Measurements from ENCODE around the gene PLEKHO2.
A peak's percentile ranks its signal among the peaks of the same experiment; 100 is the strongest.
"Not testable (repeated sequence)": the region's sequence is repeated elsewhere in the genome, so short reads cannot be mapped to it uniquely, and the experiment has no call there.

The PLEKHO2 gene, protein sequence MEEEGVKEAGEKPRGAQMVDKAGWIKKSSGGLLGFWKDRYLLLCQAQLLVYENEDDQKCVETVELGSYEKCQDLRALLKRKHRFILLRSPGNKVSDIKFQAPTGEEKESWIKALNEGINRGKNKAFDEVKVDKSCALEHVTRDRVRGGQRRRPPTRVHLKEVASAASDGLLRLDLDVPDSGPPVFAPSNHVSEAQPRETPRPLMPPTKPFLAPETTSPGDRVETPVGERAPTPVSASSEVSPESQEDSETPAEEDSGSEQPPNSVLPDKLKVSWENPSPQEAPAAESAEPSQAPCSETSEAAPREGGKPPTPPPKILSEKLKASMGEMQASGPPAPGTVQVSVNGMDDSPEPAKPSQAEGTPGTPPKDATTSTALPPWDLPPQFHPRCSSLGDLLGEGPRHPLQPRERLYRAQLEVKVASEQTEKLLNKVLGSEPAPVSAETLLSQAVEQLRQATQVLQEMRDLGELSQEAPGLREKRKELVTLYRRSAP

DNA sequence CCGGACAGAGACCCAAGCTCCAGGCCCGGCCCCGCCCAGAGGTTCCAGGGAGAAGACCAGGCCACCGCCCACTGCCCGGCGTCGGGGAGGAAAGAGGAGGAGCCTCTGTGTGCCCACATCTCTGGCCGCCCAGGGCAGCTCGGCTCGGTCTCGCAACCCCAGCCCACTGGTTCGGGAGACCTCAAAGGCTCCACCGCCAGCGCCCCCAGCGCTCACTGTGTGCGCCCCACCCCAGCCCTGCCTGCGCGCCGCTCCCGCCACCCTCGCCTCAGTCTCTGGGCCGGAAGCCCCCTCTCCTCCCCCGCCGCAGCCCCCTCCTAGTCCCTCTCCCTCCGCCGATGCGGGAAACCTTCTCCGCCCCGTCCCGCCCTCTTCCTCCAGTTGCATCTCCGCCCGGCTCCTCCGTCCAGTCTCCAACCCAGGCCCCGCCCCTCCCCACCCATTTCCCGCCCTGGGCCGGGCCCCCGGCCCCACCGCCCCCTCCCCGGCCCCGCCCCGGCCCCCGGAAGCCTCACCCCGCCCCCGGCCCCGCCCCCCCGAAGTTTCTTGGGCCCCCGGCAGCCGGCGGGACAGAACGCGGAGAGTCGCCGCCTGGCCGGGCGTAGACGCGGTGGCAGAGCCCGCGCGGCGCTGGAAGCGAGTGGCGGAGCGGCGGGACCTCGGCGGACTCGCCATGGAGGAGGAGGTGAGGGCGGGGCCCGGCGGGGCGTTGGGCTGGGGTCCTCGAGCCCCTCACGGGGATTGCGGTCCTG is at the start of gene PLEKHO2:
Gene PLEKHO2 (plus strand): TSS at position 572 of the 752 bp plus-strand sequence. CDS start 102 bp downstream, at position 674.
- peak; percentile 96 for DNase-seq (ENCODE audit: low spot score)

DNA sequence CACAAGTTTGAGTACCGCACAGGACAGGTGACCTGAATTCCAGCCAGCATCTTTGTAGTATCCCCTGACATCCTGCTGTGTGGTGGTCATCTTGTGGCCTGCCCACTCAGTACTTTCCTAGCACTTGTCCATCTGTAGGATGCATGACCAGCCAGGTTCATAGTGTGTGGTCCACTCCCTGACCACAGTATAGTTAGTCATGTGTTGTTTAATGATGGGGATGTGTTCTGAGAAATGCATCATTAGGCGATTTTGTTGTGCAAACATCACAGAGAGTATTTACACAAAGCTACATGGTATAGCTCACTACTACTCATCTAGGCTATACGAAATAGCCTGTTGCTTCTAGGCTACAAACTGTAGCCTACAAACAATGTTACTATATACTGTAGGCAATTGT is 49.4 kb upstream of the PLEKHO2 start:
- no peak for DNase-seq (ENCODE audit: low spot score)

DNA sequence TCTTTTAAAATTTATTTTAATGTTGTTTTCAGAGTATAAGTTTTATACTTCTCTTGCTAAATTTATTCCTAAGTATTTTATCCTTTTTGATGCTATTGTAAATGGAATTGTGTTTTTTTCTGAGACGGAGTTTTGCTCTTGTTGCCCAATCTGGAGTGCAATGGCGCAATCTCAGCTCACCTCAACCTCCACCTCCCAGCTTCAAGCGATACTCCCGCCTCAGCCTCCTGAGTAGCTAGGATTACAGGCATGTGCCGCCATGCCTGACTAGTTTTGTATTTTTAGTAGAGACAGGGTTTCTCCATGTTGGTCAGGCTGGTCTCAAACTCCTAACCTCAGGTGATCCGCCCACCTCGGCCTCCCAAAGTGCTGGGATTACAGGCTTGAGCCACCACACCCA is 46.4 kb upstream of the PLEKHO2 start:
- DNase-seq (ENCODE audit: low spot score) = not testable (repeated sequence)

DNA sequence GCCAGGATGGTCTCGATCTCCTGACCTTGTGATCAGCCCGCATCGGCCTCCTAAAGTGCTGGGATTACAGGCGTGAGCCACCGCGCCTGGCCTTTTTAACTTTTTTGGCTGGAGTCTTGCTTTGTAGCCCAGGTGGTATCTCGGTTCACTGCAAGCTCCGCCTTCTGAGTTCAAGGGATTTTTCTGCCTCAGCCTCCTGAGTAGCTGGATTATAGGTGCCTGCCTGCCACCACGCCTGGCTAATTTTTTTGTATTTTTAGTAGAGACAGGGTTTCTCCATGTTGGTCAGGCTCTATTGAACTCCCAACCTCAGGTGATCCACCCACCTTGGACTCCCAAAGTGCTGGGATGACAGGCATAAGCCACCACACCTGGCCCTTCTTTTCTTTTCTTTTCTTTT is 45.8 kb upstream of the PLEKHO2 start:
- not testable (repeated sequence) for DNase-seq (ENCODE audit: low spot score)

DNA sequence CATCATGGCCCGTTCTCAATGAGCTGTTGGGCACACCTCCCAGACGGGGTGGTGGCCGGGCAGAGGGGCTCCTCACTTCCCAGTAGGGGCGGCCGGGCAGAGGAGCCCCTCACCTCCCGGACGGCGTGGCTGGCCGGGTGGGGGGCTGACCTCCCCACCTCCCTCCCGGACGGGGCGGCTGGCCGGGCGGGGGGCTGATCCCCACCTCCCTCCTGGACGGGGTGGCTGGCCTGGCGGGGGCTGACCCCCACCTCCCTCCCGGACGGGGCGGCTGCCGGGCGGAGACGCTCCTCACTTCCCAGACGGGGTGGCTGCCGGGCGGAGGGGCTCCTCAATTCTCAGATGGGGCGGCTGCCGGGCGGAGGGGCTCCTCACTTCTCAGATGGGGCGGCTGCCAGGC is 42.8 kb upstream of the PLEKHO2 start:
- not testable (repeated sequence) for DNase-seq (ENCODE audit: low spot score)

DNA sequence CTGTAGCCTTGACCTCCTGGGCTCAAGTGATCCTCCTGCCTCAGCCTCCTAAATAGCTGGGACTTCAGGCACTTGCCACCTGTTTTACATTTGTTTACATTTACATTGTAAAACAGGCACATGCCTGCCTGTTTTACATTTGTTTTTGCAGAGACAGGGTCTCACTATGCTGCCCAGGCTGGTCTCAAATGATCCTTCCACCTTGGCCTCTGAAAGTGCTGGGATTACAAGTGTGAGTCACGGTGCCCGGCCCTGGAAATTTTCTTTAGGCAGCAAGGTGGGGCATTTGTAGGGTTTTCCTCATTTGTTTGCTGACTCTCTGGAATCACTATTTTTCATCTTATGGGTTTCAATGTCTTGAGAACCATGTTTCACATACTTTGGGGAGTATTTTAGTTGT is 41.2 kb upstream of the PLEKHO2 start:
- DNase-seq (ENCODE audit: low spot score) = no peak

DNA sequence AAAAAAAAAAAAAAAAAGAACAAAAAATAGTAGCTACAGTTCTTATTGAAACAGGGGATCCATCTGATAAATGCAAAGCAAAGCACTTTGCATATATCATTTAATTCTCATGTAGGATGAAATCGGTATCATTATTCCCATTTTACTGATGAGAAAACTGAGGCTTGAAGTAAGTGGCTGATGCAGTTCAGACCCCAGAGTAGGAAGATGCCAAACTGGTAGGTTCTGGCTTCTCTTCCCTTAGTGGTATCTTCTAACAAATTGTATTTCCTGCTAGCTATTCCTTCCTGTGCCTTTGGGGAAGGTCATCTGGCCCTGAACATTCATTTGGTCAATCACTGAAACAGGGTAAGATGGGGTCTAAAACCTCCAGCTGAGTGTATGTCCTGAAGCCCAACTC is 38.2 kb upstream of the PLEKHO2 start:
- no peak for DNase-seq (ENCODE audit: low spot score)

DNA sequence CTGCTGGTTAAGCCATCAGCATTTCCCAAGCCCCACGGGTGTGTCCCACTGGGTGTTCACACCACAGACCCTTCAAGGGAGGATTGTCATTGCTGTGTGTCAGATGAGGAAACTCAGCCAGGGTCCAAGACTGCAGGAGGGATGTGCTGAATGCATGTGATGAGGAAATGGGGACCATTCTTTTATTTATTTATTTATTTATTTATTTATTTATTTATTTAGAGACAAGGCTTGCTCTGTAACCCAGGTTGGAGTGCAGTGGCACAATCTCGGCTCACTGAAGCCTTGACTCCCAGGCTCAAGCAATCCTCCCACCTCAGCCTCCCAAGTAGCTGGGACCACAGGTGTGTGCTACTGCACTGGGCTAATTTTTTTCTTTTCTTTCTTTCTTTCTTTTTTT is 37.1 kb upstream of the PLEKHO2 start:
- DNase-seq (ENCODE audit: low spot score) = no peak

DNA sequence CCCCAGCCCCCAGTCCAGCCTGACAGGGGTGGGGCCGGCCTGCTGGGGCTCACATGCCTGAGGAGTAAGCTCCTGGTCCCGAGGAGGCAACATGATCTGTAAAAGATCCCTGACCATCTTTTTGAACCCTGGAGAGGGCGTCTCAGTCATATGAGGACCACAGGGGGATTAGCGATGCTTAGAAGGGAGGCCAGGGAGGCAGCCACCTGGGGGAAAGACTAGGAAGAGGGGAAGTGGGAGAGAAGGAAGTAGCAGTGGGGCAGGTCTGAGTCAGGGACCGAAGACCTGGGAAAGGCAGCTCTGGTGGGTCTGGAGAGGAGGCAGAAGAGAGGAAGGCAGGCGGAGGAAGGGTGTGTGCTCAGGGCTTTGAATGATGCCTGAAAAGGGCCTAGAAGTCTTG is 35.2 kb upstream of the PLEKHO2 start:
- no peak for DNase-seq (ENCODE audit: low spot score)

DNA sequence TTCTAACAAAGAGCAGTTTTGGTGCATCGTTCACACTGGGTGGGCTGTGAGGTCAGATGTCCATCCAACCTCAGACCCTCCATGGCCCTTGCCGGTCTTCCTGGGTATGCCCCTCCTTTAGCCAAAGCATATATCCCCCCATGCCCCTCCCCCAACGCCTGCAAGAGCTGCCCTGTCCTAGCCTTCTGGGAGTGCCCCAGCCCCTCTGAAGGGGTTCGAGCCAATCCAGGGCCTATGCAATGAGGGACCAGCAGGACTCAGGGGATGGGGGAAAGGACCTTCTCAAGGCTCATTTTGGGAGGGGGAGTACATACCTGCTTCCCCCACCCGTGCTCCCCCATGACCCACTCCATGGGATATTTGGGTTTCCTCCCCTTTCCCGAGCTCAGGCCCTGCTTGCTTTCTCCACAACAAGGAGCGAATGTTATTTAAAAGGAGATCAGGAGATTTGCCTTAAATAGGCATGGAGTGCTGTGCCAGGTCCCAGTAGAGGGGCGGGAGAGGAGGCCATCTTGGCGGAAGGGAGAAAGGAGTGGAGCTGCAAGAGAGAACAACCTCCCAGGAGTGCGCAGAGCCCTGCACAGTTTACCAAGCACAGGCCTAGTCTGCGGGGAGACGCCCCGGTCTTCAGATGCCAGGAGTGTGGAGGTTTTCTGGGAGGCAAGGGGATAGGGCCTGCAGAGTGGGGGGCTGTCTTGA is 34.5 kb upstream of the PLEKHO2 start:
- DNase-seq (ENCODE audit: low spot score) = no peak

DNA sequence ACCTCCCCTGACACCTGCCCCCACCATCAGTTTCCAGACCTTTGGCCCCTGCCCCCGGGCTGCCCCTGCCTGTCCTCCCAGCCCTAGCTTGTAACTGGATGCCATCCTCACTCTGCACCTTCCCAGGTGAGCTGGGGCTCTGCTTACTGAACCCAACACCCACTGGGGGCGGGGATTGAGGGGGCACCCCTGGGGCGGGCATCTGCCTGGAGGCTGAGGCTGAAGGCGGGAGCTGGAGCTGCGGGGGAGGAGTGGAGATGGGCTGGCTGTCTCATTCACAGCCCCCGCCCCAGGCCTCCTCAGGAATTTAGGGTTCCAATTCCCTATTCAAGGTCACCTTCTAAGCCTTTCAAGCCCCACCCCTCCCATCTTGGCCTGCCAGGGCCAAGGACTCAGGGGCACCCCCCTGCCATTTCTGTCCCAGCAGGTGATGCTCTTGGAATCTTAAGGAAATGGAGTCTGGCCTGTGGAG is 33.9 kb upstream of the PLEKHO2 start:
- no peak for DNase-seq (ENCODE audit: low spot score)

DNA sequence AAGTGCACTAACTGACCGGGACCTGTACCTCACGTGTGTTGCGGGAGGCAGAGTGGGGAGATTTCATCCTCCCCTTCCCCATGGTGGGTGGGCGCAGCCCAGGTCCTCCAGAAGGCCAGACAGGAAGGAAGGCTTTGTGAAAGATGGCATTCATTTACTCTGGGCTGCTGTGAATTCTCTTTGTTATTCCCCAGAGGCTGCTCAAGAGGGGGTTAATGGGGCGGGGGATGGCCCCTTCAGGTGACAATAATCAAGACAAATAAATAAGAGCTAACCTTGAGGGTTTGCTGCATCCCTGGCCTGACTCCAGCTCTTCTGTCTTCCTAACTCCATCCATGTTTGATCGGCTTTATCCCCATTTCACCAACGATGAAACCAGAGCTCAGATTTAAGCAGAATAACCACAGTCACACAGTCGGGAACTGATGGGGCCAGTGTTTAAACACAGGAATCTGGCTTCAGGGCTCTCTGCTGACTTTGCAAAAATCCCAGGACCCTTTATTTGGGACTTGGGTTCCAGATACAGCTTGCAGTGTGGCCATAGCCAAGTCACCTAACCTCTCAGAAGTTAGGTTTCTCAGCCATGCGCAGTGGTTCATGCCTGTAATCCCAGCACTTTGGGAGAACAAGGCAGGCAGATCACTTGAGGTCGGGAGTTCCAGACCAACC is 32.8 kb upstream of the PLEKHO2 start:
- DNase-seq (ENCODE audit: low spot score) = no peak

DNA sequence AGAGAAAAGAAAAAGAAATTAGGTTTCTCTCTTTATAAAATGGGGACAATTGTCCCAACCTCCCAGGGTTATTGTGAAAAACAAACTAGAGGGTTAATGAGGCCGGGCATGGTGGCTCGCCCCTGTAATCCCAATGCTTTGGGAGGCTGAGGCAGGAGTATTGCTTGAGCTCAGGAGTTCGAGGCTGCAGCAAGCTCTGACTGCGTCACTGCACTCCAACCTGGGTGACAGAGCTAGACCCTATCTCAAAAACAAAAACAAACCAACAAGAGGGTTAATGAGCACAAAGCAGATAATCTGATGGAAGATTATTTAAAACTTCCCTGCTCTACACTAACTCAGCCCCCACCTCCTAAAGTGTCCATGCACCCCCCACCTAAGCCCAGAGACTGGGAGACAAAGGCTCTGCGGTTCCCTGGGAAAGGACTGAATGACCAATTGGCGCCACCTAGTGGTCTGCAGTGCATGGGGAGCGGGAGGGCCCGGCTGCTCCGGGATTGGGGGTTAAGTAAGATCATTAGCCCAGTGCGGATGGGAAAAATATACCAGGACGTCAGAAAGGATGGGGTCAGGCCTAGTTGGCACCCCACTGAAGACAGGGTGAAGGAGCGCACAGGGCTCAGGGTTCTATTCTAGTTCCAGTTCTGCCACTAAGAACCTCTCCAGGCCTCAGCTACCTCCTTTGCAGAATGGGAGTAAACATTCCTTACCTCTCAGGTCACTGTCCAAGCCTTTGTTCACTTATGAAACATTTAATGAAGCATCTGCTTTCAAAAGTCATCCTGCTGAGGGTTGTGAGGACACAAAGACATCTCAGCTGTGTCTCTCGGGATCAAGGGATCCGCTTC is 31.8 kb upstream of the PLEKHO2 start:
- peak; percentile 91 for DNase-seq (ENCODE audit: low spot score)

DNA sequence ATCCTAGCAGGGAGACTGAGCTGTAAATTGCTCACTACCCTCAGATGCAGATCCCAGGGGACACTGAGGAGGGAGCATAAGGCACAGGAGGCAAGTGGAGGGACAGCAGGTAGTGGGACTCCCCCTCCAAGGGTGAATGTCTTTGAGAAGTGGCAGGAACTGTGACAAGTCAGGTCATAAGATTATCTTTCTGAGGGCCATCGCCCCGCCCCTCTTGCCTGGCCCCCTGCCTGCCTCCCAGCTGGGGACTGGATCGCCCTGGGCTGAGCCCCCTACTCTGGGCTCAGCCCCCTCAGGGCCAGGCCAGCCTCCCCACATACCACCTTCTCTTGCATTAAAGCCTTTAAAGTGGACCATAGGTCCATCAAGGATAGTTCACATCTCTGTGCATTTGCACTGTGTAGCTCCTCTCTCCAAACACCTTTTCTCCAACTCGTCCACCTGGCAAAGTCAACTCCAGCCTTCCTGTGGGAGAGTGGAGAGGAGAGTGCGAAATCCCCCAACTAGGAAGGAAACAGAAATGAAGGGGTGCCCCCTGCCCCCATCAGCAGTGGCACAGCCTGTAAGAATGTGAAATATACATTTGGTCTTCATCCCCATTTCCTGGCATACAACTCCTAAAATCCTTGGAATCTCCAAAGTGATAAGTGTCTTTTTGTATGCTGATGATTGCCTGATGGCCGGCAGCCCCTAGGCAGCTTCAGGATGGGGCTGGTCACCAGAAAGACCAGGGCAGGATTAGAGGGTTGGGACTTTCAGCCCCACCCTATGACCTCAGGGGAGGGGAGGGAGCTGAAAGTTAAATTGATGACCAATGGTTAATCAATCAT is 31.0 kb upstream of the PLEKHO2 start:
- no peak for DNase-seq (ENCODE audit: low spot score)

DNA sequence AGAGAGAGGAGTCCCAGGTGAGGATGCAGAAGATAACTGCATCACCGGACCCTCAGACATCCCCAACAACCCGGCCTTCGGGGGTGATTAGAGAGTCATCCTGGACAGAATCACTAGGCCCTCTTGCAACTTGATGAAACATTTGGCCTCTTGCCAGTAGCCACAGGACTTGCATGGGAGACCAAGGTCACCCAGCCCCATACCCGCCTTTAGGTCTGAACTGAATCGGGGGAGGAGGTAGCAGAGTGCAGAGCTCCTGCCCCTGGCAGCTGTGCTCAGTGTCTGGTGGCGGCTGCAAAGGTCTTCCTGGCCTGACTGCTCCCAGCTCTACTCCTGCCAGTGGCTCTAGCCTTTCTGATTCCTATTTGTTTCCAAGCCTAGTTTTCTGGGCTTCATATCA is 28.6 kb upstream of the PLEKHO2 start:
- no peak for DNase-seq (ENCODE audit: low spot score)

DNA sequence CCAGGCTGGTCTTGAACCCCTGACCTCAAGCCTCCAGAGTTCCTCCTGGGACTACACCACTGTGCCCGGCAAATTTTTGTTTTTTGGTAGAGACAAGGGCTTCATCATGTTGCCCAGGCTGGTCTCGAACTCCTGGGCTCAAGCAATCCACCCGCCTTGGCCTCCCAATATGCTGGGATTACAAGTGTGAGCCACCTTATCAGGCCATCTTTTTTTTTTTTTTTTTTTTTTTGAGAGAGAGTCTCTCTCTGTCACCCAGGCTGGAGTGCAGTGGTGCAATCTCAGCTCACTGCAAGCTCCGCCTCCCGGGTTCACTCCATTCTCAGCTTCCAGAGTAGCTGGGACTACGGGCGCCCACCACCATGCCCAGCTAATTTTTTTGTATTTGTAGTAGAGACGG is 27.4 kb upstream of the PLEKHO2 start:
- DNase-seq (ENCODE audit: low spot score) = not testable (repeated sequence)

DNA sequence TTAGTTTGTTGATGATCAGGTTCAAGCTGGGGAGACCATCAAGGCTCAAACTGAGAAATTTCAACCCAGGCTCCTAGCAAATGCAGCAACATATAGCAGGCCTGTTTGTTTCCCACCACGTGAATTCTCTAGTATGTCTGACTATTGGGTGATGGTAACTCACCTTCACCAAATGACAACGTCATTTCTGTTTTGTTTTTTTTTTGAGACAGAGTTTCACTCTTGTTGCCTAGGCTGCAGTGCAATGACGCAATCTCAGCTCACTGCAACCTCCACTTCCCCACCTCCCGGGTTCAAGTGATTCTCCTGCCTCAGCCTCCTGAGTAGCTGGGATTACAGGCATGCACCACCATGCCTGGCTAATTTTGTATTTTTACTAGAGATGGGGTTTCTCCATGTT is 26.8 kb upstream of the PLEKHO2 start:
- DNase-seq (ENCODE audit: low spot score) = not testable (repeated sequence)

DNA sequence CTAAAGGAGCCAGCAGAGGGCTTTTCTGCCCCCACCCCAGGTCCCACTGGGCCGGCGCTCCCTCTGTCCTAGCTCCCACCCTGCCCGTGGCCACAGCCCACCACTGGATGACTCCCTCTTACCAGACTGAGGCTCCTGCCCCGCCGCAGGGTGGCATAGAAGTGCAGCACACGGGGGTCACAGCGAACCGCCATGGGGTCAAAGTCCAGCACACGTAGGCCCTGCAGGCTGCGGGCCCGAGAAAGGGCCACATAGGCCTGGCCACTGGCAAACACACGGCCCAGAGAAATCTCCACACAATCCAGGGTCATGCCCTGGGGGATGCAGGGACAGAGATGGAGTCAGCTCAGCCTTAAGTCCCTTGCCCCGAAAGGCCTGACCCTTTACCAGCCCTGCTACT is 25.3 kb upstream of the PLEKHO2 start:
- no peak for DNase-seq (ENCODE audit: low spot score)

DNA sequence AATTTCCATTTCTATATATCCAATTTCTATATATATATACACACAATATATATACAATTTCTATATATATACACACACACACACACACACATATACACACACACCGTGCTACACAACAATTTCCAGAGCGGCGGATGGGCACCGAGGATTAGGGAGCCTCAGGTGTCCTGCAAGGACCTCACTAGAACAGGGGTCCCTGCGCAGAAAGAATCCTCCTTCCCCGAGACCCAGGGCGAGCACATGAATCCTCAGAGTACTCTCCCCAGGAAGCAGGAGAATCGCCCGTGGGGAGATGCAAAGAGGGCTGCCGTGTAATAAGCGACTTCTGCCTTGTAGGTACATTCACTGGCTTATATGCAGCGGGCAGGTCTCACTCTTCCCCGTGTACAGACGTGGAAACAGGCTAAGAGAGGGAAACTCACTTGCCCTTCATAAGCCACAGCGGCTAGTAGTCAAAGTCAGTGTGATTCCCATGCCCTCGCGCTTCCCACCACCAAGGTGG is 16.7 kb upstream of the PLEKHO2 start:
- no peak for DNase-seq (ENCODE audit: low spot score)

Data from AG08395 (cell line).